Upper lobe of left lung (tissue), 4 donors: ENCODE results near the gene OPN1LW.

Source experiments
- POLR2A ChIP-seq, 4 donors: fragments of 450-650 bp; IDR thresholded peaks; one replicate each; pipeline ENCODE4 v1.5.1; 2016 to 2017; ENCODE audit warnings: antibody characterized with exemption in 4 of 4, mild to moderate bottlenecking in 2 of 4
- POLR2AphosphoS5 ChIP-seq, 2 donors: sonication (generic); formaldehyde crosslinking; IDR thresholded peaks; one replicate each; pipeline ENCODE4 v1.5.1; 2017; ENCODE audit warnings: antibody characterized with exemption in 2 of 2
- TF ChIP-seq, protein P1 (sequence below), 6 experiments: fragments of 450-650 bp in 4 of 6; fragments of 200-600 bp in 2 of 6; sonication (generic) in 2 of 6; IDR thresholded peaks; one replicate each; pipeline ENCODE4 v1.5.1; 2016 to 2019; ENCODE audit warnings: antibody characterized with exemption in 6 of 6

- TF ChIP-seq, protein P1, sequence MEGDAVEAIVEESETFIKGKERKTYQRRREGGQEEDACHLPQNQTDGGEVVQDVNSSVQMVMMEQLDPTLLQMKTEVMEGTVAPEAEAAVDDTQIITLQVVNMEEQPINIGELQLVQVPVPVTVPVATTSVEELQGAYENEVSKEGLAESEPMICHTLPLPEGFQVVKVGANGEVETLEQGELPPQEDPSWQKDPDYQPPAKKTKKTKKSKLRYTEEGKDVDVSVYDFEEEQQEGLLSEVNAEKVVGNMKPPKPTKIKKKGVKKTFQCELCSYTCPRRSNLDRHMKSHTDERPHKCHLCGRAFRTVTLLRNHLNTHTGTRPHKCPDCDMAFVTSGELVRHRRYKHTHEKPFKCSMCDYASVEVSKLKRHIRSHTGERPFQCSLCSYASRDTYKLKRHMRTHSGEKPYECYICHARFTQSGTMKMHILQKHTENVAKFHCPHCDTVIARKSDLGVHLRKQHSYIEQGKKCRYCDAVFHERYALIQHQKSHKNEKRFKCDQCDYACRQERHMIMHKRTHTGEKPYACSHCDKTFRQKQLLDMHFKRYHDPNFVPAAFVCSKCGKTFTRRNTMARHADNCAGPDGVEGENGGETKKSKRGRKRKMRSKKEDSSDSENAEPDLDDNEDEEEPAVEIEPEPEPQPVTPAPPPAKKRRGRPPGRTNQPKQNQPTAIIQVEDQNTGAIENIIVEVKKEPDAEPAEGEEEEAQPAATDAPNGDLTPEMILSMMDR (IDR thresholded peaks at IDR 0.05) = no peak
- TF ChIP-seq POLR2A (IDR thresholded peaks at IDR 0.05) (no peak), POLR2AphosphoS5 (IDR thresholded peaks at IDR 0.05) (no peak)
These were observed 8.4 kb upstream of the OPN1LW start for GRCh38 chrX:154135458-154136229.
